ENCODE results near the gene HSPA12B. TPM values are rescaled to one million over a fixed set of nuclear protein-coding genes. Genes with fewer than 3 reads are reported as not detected.

The HSPA12B gene
- total RNA-seq, 3 donors from 2014 or later (not counting 1 experiment from before 2014, with no cell fraction given): not detected

DNA sequence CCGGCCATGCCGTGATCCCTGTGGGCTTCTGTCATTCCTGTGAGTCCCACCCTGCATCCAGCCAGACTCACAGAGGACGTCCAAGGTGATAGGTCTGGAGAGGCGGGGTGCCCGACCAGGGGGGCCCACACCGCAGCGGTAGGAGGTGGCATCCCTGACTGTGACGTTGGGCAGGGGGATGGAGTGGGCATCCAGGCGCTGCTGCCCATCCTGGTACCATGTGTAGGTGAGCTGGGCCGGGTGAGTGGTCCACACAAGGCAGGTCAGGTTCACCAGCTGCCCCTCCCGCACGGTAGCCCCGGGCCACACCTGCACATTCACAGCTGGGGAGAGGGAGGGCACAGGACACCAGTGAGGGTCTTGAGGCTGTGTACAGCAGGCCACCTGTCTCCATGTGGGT is 39.1 kb upstream of the HSPA12B start:
- ATAC-seq (no peak), DNase-seq (no peak)
- no peak overlapping the region for H3K4me3 ChIP-seq (ENCODE audit: low read length)
- no peak overlapping the region for H3K27ac Mint-ChIP-seq
- H3K36me3 Mint-ChIP-seq: no peaks in the 10 kb centered on the region
- H3K4me3 Mint-ChIP-seq: no peak overlapping the region
- no peaks in the 10 kb centered on the region for H3K4me1 Mint-ChIP-seq
- no peaks in the 10 kb centered on the region for H3K9me3 Mint-ChIP-seq
- 92% methylated on average over 13 of the region's 13 CpGs for WGBS (ENCODE audit: insufficient coverage)
- no peak overlapping the region for H3K27ac ChIP-seq (ENCODE audit: low read length)
- H3K4me1 ChIP-seq (ENCODE audit: control insufficient read depth, insufficient read depth, low read length): no peaks in the 10 kb centered on the region
- no peak for TF ChIP-seq CTCF (IDR thresholded peaks at IDR 0.05)
- peaks cover 7% of the 10 kb centered on the region for H3K9me3 ChIP-seq (ENCODE audit: control insufficient read depth, insufficient read depth, low read length)
- H3K27me3 ChIP-seq (ENCODE audit: control insufficient read depth, insufficient read depth, low read length): no peaks in the 10 kb centered on the region
- H3K27me3 Mint-ChIP-seq (ENCODE audit: low read depth in 2 of 2): no peaks in the 10 kb centered on the region
- intact Hi-C loops (cut with micrococcal nuclease): no loop called here
- no peaks in the 10 kb centered on the region for H3K36me3 ChIP-seq (ENCODE audit: control insufficient read depth, insufficient read depth, low read length)

- no peak for TF ChIP-seq CTCF (IDR thresholded peaks at IDR 0.05)
- H3K4me3 Mint-ChIP-seq: no peak overlapping the region
- ATAC-seq (no peak), DNase-seq (no peak)
- no peaks in the 10 kb centered on the region for H3K27me3 ChIP-seq (ENCODE audit: control insufficient read depth, insufficient read depth, low read length)
- H3K4me1 ChIP-seq (ENCODE audit: control insufficient read depth, insufficient read depth, low read length): no peaks in the 10 kb centered on the region
- H3K4me1 Mint-ChIP-seq: no peaks in the 10 kb centered on the region
- H3K27ac Mint-ChIP-seq: no peak overlapping the region
- WGBS (ENCODE audit: insufficient coverage): 94% methylated on average over 5 of the region's 5 CpGs
- H3K36me3 Mint-ChIP-seq: no peaks in the 10 kb centered on the region
- peaks cover 7% of the 10 kb centered on the region for H3K9me3 ChIP-seq (ENCODE audit: control insufficient read depth, insufficient read depth, low read length)
- no peaks in the 10 kb centered on the region for H3K9me3 Mint-ChIP-seq
- intact Hi-C loops (cut with micrococcal nuclease): no loop called here
- H3K4me3 ChIP-seq (ENCODE audit: low read length): no peak overlapping the region
- H3K36me3 ChIP-seq (ENCODE audit: control insufficient read depth, insufficient read depth, low read length): no peaks in the 10 kb centered on the region
- H3K27ac ChIP-seq (ENCODE audit: low read length): no peak overlapping the region
- H3K27me3 Mint-ChIP-seq (ENCODE audit: low read depth in 2 of 2): no peaks in the 10 kb centered on the region
Measured at GRCh38 chr20:3694864-3695263, 37.6 kb upstream of the HSPA12B start.

DNA sequence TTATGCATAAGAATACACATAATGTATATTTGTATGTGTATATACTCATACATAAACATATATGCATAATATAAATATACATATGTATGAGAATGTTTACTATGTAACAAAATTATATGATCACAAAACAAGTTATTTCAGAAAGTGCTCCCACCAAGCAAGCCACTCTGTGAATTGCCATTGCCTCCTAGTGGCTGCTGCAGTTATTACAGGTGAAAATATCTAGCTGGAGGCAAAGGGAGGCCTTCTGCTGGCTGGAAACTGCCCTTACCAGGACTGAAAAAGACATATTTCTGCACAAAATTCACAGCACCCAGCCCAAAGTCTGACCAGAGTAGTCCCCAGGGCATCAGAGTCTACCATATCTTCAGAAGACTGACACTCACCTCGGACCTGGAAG is 36.3 kb upstream of the HSPA12B start:
- H3K4me1 Mint-ChIP-seq: no peaks in the 10 kb centered on the region
- DNase-seq (no peak), ATAC-seq (no peak)
- H3K36me3 Mint-ChIP-seq: no peaks in the 10 kb centered on the region
- H3K27me3 Mint-ChIP-seq (ENCODE audit: low read depth in 2 of 2): no peaks in the 10 kb centered on the region
- H3K36me3 ChIP-seq (ENCODE audit: control insufficient read depth, insufficient read depth, low read length): no peaks in the 10 kb centered on the region
- 85% methylated on average over 1 of the region's 1 CpG for WGBS (ENCODE audit: insufficient coverage)
- intact Hi-C loops (cut with micrococcal nuclease): no loop called here
- no peak overlapping the region for H3K27ac ChIP-seq (ENCODE audit: low read length)
- H3K27me3 ChIP-seq (ENCODE audit: control insufficient read depth, insufficient read depth, low read length): no peaks in the 10 kb centered on the region
- no peak for TF ChIP-seq CTCF (IDR thresholded peaks at IDR 0.05)
- H3K4me3 Mint-ChIP-seq: no peak overlapping the region
- H3K4me3 ChIP-seq (ENCODE audit: low read length): no peak overlapping the region
- H3K9me3 Mint-ChIP-seq: no peaks in the 10 kb centered on the region
- H3K4me1 ChIP-seq (ENCODE audit: control insufficient read depth, insufficient read depth, low read length): no peaks in the 10 kb centered on the region
- peaks cover 7% of the 10 kb centered on the region for H3K9me3 ChIP-seq (ENCODE audit: control insufficient read depth, insufficient read depth, low read length)
- H3K27ac Mint-ChIP-seq: no peak overlapping the region

- H3K36me3 ChIP-seq (ENCODE audit: control insufficient read depth, insufficient read depth, low read length): no peaks in the 10 kb centered on the region
- H3K27me3 ChIP-seq (ENCODE audit: control insufficient read depth, insufficient read depth, low read length): no peaks in the 10 kb centered on the region
- no peaks in the 10 kb centered on the region for H3K27me3 Mint-ChIP-seq (ENCODE audit: low read depth in 2 of 2)
- TF ChIP-seq CTCF (IDR thresholded peaks at IDR 0.05): no peak
- ATAC-seq: no peak
- H3K4me3 ChIP-seq (ENCODE audit: low read length): no peak overlapping the region
- H3K27ac Mint-ChIP-seq: no peak overlapping the region
- no peak overlapping the region for H3K27ac ChIP-seq (ENCODE audit: low read length)
- no peaks in the 10 kb centered on the region for H3K4me1 Mint-ChIP-seq
- no peaks in the 10 kb centered on the region for H3K9me3 Mint-ChIP-seq
- no peak overlapping the region for H3K4me3 Mint-ChIP-seq
- intact Hi-C loops (cut with micrococcal nuclease): no loop called here
- DNase-seq: no peak
- H3K36me3 Mint-ChIP-seq: no peaks in the 10 kb centered on the region
- whole genome bisulfite sequencing (ENCODE audit: insufficient coverage): 88% methylated on average over 15 of the region's 15 CpGs
- no peaks in the 10 kb centered on the region for H3K4me1 ChIP-seq (ENCODE audit: control insufficient read depth, insufficient read depth, low read length)
- H3K9me3 ChIP-seq (ENCODE audit: control insufficient read depth, insufficient read depth, low read length): peaks cover 7% of the 10 kb centered on the region
Measured at GRCh38 chr20:3696745-3697587, 35.5 kb upstream of the HSPA12B start.
